Activated CD4-positive, alpha-beta memory T cell treated with anti-CD3 and anti-CD28 coated beads for 36 hours (primary cell): ENCODE results near the gene HLA-E. TPM values are rescaled to one million over a fixed set of nuclear protein-coding genes. Genes with fewer than 3 reads are reported as not detected.

ENCODE experiments used
- CTCF ChIA-PET: fragments of 350-600 bp; sonication (Branson Sonifier 250); formaldehyde crosslinking; loops from one replicate; lab custom pipeline; 2021; ENCODE audit warnings: antibody characterized with exemption, inconsistent platforms; lab: Charles Lee
- POLR2A ChIA-PET: fragments of 350-600 bp; sonication (Branson Sonifier 250); formaldehyde crosslinking; loops from one replicate; lab custom pipeline; 2021; ENCODE audit warnings: antibody characterized with exemption; lab: Charles Lee
- DNase-seq: peaks from one replicate; pipeline ENCODE4 v3.0.0-alpha.2; 2020
- H3K27ac Mint-ChIP-seq: one replicate; pipeline ENCODE4 v1.8.0; 2021; ENCODE audit warnings: mixed read lengths
- H3K27me3 Mint-ChIP-seq: one replicate; pipeline ENCODE4 v1.8.0; 2021; ENCODE audit warnings: mixed read lengths
- H3K36me3 Mint-ChIP-seq: one replicate; pipeline ENCODE4 v1.8.0; 2021; ENCODE audit warnings: mixed read lengths
- H3K4me1 Mint-ChIP-seq: one replicate; pipeline ENCODE4 v1.8.0; 2021; ENCODE audit warnings: low read depth, mixed read lengths
- H3K4me3 Mint-ChIP-seq: one replicate; pipeline ENCODE4 v1.8.0; 2021; ENCODE audit warnings: mild to moderate bottlenecking, mixed read lengths
- H3K9me3 Mint-ChIP-seq: one replicate; pipeline ENCODE4 v1.8.0; 2021; ENCODE audit warnings: mixed read lengths
- intact Hi-C: fragments of 100-400 bp; cut with micrococcal nuclease; formaldehyde crosslinking; loops from one replicate; pipeline ENCODE4 v1.15.1; 2023
- total RNA-seq, 2 experiments: library from RNA; stranded (reverse); gene quantifications; one replicate each; pipeline ENCODE4 v1.2.3, GENCODE V29; 2021

HLA-E gene
- total RNA-seq = 100 to 1,000 TPM; 481 to 485 TPM

- ChIA-PET CTCF (interaction anchor here (1.6 to 10.3 kb wide), 4 partner anchors 7 to 54 kb away, joined by 8 to 446 read pairs (median 86); no protein-coding TSS in a partner anchor), POLR2A (interaction anchor here (1.4 to 6.1 kb wide), 3 partner anchors 21 to 68 kb away, joined by 6 to 50 read pairs (median 45); partner anchors contain the start of gene PRR3)
- Mint-ChIP-seq H3K4me3 (peak within 1 kb of the TSS; percentile 99), H3K27me3 (peaks cover 2% of the 10 kb centered on the region), H3K27ac (peak within 1 kb of the TSS; percentile 99), H3K4me1 (peaks cover 41% of the 10 kb centered on the region), H3K36me3 (peaks cover 49% of the 10 kb centered on the region), H3K9me3 (no peaks in the 10 kb centered on the region)
- DNase-seq = peak; percentile 93
- intact Hi-C loops = loop anchor here (1.0 to 10.0 kb wide), 8 partner anchors 27 to 595 kb away; partner anchors contain the start of genes FLOT1, GNL1, IER3 and MRPS18B
Observed at GRCh38 chr6:30489081-30490025, at the start of gene HLA-E. Gene HLA-E (plus strand): TSS chr6:30489509. CDS start chr6:30489532, 23 bp downstream.

DNA sequence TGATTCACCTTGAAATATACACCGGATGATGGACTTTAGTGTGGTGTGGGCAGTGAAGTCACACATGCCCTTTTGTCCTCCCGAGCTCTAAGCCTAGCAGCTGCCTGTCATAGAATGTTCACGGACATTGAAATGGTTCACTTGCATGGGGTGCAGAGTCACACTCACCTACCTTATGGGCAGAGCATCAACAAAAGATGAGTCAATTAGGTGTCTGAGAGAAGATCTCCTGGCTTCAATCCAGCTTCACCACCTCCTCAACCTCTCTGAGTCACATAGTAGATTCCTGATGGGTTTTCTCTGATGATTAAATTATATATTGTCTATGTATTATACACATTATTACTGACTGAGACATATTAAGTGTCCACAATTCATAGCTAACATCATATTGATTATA lies 48.1 kb upstream of the HLA-E start:
- intact Hi-C loops = no loop called here
- no peak for DNase-seq
- H3K36me3 Mint-ChIP-seq = no peaks in the 10 kb centered on the region
- no peak overlapping the region for H3K27ac Mint-ChIP-seq
- no peaks in the 10 kb centered on the region for H3K9me3 Mint-ChIP-seq
- no peak overlapping the region for H3K4me3 Mint-ChIP-seq
- POLR2A ChIA-PET = no interaction called here
- CTCF ChIA-PET = interaction anchor here (0.5 to 3.0 kb wide), 3 partner anchors 12 to 338 kb away, joined by 3 to 13 read pairs (median 3); no protein-coding TSS in a partner anchor
- H3K4me1 Mint-ChIP-seq = peaks cover 7% of the 10 kb centered on the region
- peaks cover 55% of the 10 kb centered on the region for H3K27me3 Mint-ChIP-seq

DNA sequence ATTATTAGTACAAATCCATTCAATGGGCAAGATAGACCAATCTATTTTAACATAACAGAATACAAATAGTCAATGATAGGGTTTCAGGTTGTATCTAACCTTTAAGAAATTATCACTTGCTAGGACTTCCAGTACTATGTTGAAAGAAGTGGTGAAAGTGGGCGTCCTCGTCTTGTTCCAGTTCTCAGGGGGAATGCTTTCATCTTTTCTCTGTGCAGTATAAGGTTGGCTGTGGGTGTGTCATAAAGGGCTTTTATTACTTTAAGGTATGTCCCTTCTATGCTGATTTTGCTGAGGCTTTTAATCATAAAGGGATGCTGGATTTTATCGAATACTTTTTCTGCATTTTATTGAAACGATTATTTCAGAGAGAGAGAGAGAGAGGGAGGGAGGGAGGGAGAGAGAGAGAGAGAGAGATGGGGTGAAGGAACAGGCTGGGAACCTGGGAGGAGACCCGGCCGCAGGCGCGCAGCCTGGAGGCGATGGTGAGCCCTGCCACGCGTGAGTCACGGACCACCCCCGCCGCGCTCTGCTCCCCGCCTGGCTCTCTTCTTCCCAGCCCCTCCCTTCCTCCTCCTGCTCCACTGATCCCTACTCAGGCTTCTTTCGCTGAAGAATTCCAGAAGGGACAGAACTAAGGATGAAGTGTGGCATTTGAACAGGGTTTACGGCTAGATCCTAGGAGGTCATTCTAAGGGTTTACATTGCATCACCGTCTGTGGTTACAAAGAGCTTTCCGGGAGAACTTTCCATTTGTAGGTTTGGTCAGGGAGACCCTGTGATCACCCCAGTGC lies 45.5 kb upstream of the HLA-E start:
- Mint-ChIP-seq H3K9me3 (no peaks in the 10 kb centered on the region), H3K27me3 (peaks cover 72% of the 10 kb centered on the region), H3K27ac (no peak overlapping the region), H3K4me1 (peaks cover 7% of the 10 kb centered on the region), H3K4me3 (no peak overlapping the region), H3K36me3 (no peaks in the 10 kb centered on the region)
- intact Hi-C loops = no loop called here
- ChIA-PET CTCF (interaction anchor here (1.0 kb wide), 1 partner anchor 10 kb away, joined by 3 read pairs; no protein-coding TSS in a partner anchor), POLR2A (no interaction called here)
- DNase-seq = peak; percentile 22

GRCh38 chr6:30444451-30444742 lies 44.9 kb upstream of the HLA-E start:
- Mint-ChIP-seq H3K4me1 (peaks cover 10% of the 10 kb centered on the region), H3K9me3 (no peaks in the 10 kb centered on the region), H3K4me3 (no peak overlapping the region), H3K36me3 (no peaks in the 10 kb centered on the region), H3K27ac (no peak overlapping the region), H3K27me3 (peaks cover 76% of the 10 kb centered on the region)
- intact Hi-C loops = no loop called here
- CTCF ChIA-PET = interaction anchor here (1.0 kb wide), 1 partner anchor 9 kb away, joined by 3 read pairs; no protein-coding TSS in a partner anchor
- POLR2A ChIA-PET = no interaction called here
- no peak for DNase-seq

GRCh38 chr6:30446259-30446658 lies 43.0 kb upstream of the HLA-E start:
- ChIA-PET CTCF (no interaction called here), POLR2A (no interaction called here)
- intact Hi-C loops = no loop called here
- H3K9me3 Mint-ChIP-seq = no peaks in the 10 kb centered on the region
- no peak for DNase-seq
- H3K36me3 Mint-ChIP-seq = no peaks in the 10 kb centered on the region
- H3K4me1 Mint-ChIP-seq = peaks cover 24% of the 10 kb centered on the region
- peaks cover 77% of the 10 kb centered on the region for H3K27me3 Mint-ChIP-seq
- H3K27ac Mint-ChIP-seq = no peak overlapping the region
- no peak overlapping the region for H3K4me3 Mint-ChIP-seq

DNA sequence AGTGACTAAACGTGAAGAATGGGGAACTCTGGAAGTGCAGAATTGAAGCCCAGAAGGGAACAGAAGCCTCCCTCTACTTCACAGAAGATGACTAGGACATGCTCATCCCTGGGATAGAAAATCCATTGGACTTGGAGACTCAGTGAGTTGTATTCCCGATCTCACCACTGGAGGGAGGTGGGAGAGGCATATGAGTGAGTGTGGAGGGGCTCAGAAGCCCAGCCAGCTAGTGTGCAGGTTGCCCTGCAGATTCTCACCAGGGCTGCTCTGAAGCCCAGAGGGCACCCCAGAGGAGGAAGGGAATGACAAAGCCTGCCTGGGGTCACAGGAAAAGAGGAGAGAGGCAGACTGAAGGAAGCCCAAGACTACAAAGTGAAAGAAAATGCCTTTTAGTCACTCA lies 42.1 kb upstream of the HLA-E start:
- Mint-ChIP-seq H3K4me3 (no peak overlapping the region), H3K9me3 (no peaks in the 10 kb centered on the region), H3K27ac (no peak overlapping the region), H3K36me3 (no peaks in the 10 kb centered on the region), H3K4me1 (peaks cover 32% of the 10 kb centered on the region), H3K27me3 (peaks cover 79% of the 10 kb centered on the region)
- no peak for DNase-seq
- intact Hi-C loops = no loop called here
- ChIA-PET POLR2A (no interaction called here), CTCF (interaction anchor here (0.6 kb wide), 1 partner anchor 93 kb away, joined by 3 read pairs; no protein-coding TSS in a partner anchor)

DNA sequence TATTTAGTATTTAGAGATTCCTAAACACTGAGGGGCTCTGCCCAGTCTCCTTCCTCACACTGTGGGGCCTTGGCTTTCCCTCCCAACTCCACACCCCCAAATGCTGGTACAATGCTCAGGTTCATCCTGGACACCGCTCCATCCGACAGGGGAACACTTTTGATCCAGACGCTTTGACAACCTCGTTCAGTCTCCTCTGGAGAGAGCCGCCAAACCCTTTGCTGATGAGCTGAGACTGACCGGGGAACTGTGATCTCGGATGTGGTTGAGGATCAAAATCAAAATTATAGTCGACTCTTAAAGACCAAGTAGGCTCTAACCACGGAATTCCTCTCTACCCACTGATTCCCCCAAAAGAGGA lies 38.8 kb upstream of the HLA-E start:
- H3K27me3 Mint-ChIP-seq = peaks cover 87% of the 10 kb centered on the region
- peaks cover 32% of the 10 kb centered on the region for H3K4me1 Mint-ChIP-seq
- no peak for DNase-seq
- ChIA-PET POLR2A (interaction anchor here (0.9 to 2.1 kb wide), 3 partner anchors 13 to 30 kb away, joined by 3 to 8 read pairs (median 4); no protein-coding TSS in a partner anchor), CTCF (interaction anchor here (0.6 to 9.2 kb wide), 11 partner anchors 18 to 319 kb away, joined by 3 to 133 read pairs (median 5); no protein-coding TSS in a partner anchor)
- H3K4me3 Mint-ChIP-seq = peak overlapping the region; percentile 34
- H3K9me3 Mint-ChIP-seq = no peaks in the 10 kb centered on the region
- intact Hi-C loops = loop anchor here (2.0 to 5.0 kb wide), 2 partner anchors 14 to 93 kb away; no protein-coding TSS in a partner anchor
- H3K36me3 Mint-ChIP-seq = no peaks in the 10 kb centered on the region
- H3K27ac Mint-ChIP-seq = no peak overlapping the region

GRCh38 chr6:30450909-30451841 lies 38.1 kb upstream of the HLA-E start:
- no peaks in the 10 kb centered on the region for H3K36me3 Mint-ChIP-seq
- H3K4me1 Mint-ChIP-seq = peaks cover 32% of the 10 kb centered on the region
- POLR2A ChIA-PET = interaction anchor here (0.9 to 2.1 kb wide), 3 partner anchors 12 to 30 kb away, joined by 3 to 8 read pairs (median 4); no protein-coding TSS in a partner anchor
- H3K9me3 Mint-ChIP-seq = no peaks in the 10 kb centered on the region
- DNase-seq = peak; percentile 75
- no peak overlapping the region for H3K27ac Mint-ChIP-seq
- CTCF ChIA-PET = interaction anchor here (0.6 to 9.2 kb wide), 13 partner anchors 17 to 636 kb away, joined by 3 to 133 read pairs (median 4); no protein-coding TSS in a partner anchor
- intact Hi-C loops = loop anchor here (2.0 to 5.0 kb wide), 2 partner anchors 14 to 94 kb away; no protein-coding TSS in a partner anchor
- H3K4me3 Mint-ChIP-seq = peak overlapping the region; percentile 34
- peaks cover 84% of the 10 kb centered on the region for H3K27me3 Mint-ChIP-seq

GRCh38 chr6:30452736-30453507 lies 36.4 kb upstream of the HLA-E start:
- H3K27ac Mint-ChIP-seq = no peak overlapping the region
- CTCF ChIA-PET = interaction anchor here (0.6 to 9.2 kb wide), 42 partner anchors 9 to 382 kb away, joined by 3 to 133 read pairs (median 4); partner anchors contain the start of gene ABCF1
- H3K4me3 Mint-ChIP-seq = peak overlapping the region; percentile 33
- H3K27me3 Mint-ChIP-seq = peaks cover 83% of the 10 kb centered on the region
- intact Hi-C loops = loop anchor here (1.0 to 5.0 kb wide), 4 partner anchors 28 to 144 kb away; no protein-coding TSS in a partner anchor
- POLR2A ChIA-PET = no interaction called here
- no peaks in the 10 kb centered on the region for H3K36me3 Mint-ChIP-seq
- peaks cover 32% of the 10 kb centered on the region for H3K4me1 Mint-ChIP-seq
- H3K9me3 Mint-ChIP-seq = no peaks in the 10 kb centered on the region
- DNase-seq = no peak
